Colonic mucosa (tissue), 4 donors: ENCODE results near the gene CTNND2. TPM values are rescaled to one million over a fixed set of nuclear protein-coding genes. Genes with fewer than 3 reads are reported as not detected.

Experiments
- DNase-seq: peaks from one replicate; pipeline ENCODE4 v3.0.0-alpha.2; 2020
- H3K27ac ChIP-seq: fragments of 200-600 bp; one replicate; pipeline ENCODE4 v1.8.0; 2021
- H3K27me3 ChIP-seq: fragments of 200-600 bp; one replicate; pipeline ENCODE4 v1.8.0; 2021
- H3K36me3 ChIP-seq: fragments of 200-600 bp; one replicate; pipeline ENCODE4 v1.8.0; 2021
- H3K4me1 ChIP-seq: fragments of 200-600 bp; one replicate; pipeline ENCODE4 v1.8.0; 2021; ENCODE audit warnings: mild to moderate bottlenecking
- H3K4me3 ChIP-seq: fragments of 200-600 bp; one replicate; pipeline ENCODE4 v1.8.0; 2021
- H3K9ac ChIP-seq, 2 donors: one replicate each; pipeline ENCODE4 v1.7.0; 2013; ENCODE audit warnings: control low read depth in 2 of 2, low read depth in 2 of 2, low read length in 2 of 2
- H3K9me3 ChIP-seq: fragments of 200-600 bp; one replicate; pipeline ENCODE4 v1.8.0; 2021
- CTCF ChIP-seq: fragments of 200-600 bp; IDR thresholded peaks from one replicate; pipeline ENCODE4 v1.8.0; 2022; ENCODE audit warnings: antibody characterized with exemption, mild to moderate bottlenecking
- intact Hi-C: fragments of 100-400 bp; cut with DNase I; formaldehyde crosslinking; loops from one replicate; pipeline ENCODE4 v1.14.1; 2022
- total RNA-seq, 2 donors: library from RNA; stranded (reverse); fragmentation: NEBNext Ultra II Directional in 1 of 2; extraction: Animal tissue kit (Norgen Biotek cat#: 25700) in 1 of 2; gene quantifications; one replicate each; pipeline ENCODE4 v1.2.1, GENCODE V29; 2021
- donor health status: healthy.
- donor health status: DM: no; HTN: no; CAD: no.
- donor health status: DM: no; HTN: no; CAD: no.

The CTNND2 gene
- total RNA-seq, 2 donors from 2014 or later: 1.1 TPM

GRCh38 chr5:11292648-11293356 lies 611.4 kb downstream of the CTNND2 start:
- no peak overlapping the region for H3K9ac ChIP-seq
- intact Hi-C loops: no loop called here
- no peaks in the 10 kb centered on the region for H3K4me1 ChIP-seq
- H3K27me3 ChIP-seq: no peaks in the 10 kb centered on the region
- DNase-seq: no peak
- no peak overlapping the region for H3K27ac ChIP-seq
- no peaks in the 10 kb centered on the region for H3K36me3 ChIP-seq
- TF ChIP-seq CTCF: no peak
- H3K4me3 ChIP-seq: no peak overlapping the region
- no peaks in the 10 kb centered on the region for H3K9me3 ChIP-seq

GRCh38 chr5:11289733-11290132 lies 614.5 kb downstream of the CTNND2 start:
- Histone ChIP-seq H3K9me3 (no peaks in the 10 kb centered on the region), H3K27ac (no peak overlapping the region), H3K36me3 (no peaks in the 10 kb centered on the region), H3K27me3 (no peaks in the 10 kb centered on the region), H3K9ac (no peak overlapping the region), H3K4me3 (no peak overlapping the region), H3K4me1 (no peaks in the 10 kb centered on the region)
- no peak for TF ChIP-seq CTCF
- intact Hi-C loops: no loop called here
- DNase-seq: no peak

- no peaks in the 10 kb centered on the region for H3K27me3 ChIP-seq
- intact Hi-C loops: no loop called here
- TF ChIP-seq CTCF: no peak
- H3K27ac ChIP-seq: no peak overlapping the region
- H3K4me1 ChIP-seq: no peaks in the 10 kb centered on the region
- H3K9me3 ChIP-seq: no peaks in the 10 kb centered on the region
- DNase-seq: no peak
- H3K36me3 ChIP-seq: no peaks in the 10 kb centered on the region
- H3K4me3 ChIP-seq: no peak overlapping the region
- no peak overlapping the region for H3K9ac ChIP-seq
Observed at GRCh38 chr5:11289208-11289607, 615.0 kb downstream of the CTNND2 start.

GRCh38 chr5:11281842-11282241 lies 622.4 kb downstream of the CTNND2 start:
- Histone ChIP-seq H3K27ac (no peak overlapping the region), H3K27me3 (no peaks in the 10 kb centered on the region), H3K4me1 (no peaks in the 10 kb centered on the region), H3K36me3 (no peaks in the 10 kb centered on the region), H3K4me3 (no peak overlapping the region), H3K9me3 (no peaks in the 10 kb centered on the region), H3K9ac (no peak overlapping the region)
- no peak for TF ChIP-seq CTCF
- DNase-seq: no peak
- intact Hi-C loops: no loop called here

GRCh38 chr5:11277323-11277722 lies 626.9 kb downstream of the CTNND2 start:
- TF ChIP-seq CTCF: no peak
- no peak for DNase-seq
- Histone ChIP-seq H3K27me3 (no peaks in the 10 kb centered on the region), H3K27ac (no peak overlapping the region), H3K4me3 (no peak overlapping the region), H3K9me3 (no peaks in the 10 kb centered on the region), H3K9ac (no peak overlapping the region), H3K36me3 (no peaks in the 10 kb centered on the region), H3K4me1 (no peaks in the 10 kb centered on the region)
- intact Hi-C loops: no loop called here
